DOHH2 (cell line): ENCODE data around the gene NRSN2.

Experiments
- H3F3A ChIP-seq: fragments of 200-600 bp; sonication (generic), shearing (Covaris generic); 2 replicates; pipeline ENCODE4 v1.6.0; 2016; ENCODE audit warnings: antibody characterized with exemption, mild to moderate bottlenecking; ENCODE audit not compliant: control insufficient read depth, insufficient read depth
- H3K27ac ChIP-seq: fragments of 200-600 bp; sonication (generic); 2 replicates; pipeline ENCODE4 v1.5.1; 2014; ENCODE audit warnings: low read depth, mild to moderate bottlenecking, low read length, moderate library complexity
- H3K27me3 ChIP-seq: fragments of 200-600 bp; sonication (generic); 2 replicates; pipeline ENCODE4 v1.6.1; 2014; ENCODE audit warnings: mild to moderate bottlenecking, low read length, mixed read lengths; ENCODE audit not compliant: control insufficient read depth
- H3K36me3 ChIP-seq: fragments of 200-600 bp; sonication (generic); 2 replicates; pipeline ENCODE4 v1.6.1; 2014; ENCODE audit warnings: mild to moderate bottlenecking, low read length, moderate library complexity, mixed read lengths; ENCODE audit not compliant: control insufficient read depth
- H3K4me1 ChIP-seq: fragments of 200-600 bp; sonication (generic); 2 replicates; pipeline ENCODE4 v1.6.1; 2014; ENCODE audit warnings: mild to moderate bottlenecking, low read length, mixed read lengths; ENCODE audit not compliant: control insufficient read depth
- H3K4me2 ChIP-seq: fragments of 200-600 bp; sonication (generic); 2 replicates; pipeline ENCODE4 v1.6.0; 2014; ENCODE audit warnings: mild to moderate bottlenecking, low read length, moderate library complexity
- H3K4me3 ChIP-seq: fragments of 200-600 bp; sonication (generic); 2 replicates; pipeline ENCODE4 v1.5.1; 2014; ENCODE audit warnings: mild to moderate bottlenecking, low read length, mixed read lengths
- H3K79me2 ChIP-seq: fragments of 200-600 bp; sonication (generic); 2 replicates; pipeline ENCODE4 v1.6.1; 2014; ENCODE audit warnings: mild to moderate bottlenecking, low read length, mixed read lengths; ENCODE audit not compliant: control insufficient read depth
- H3K9me2 ChIP-seq: fragments of 200-600 bp; sonication (generic); replicated peaks from 2 replicates; pipeline ENCODE4 v1.6.1; 2014; ENCODE audit warnings: mild to moderate bottlenecking, low read length, mixed read lengths; ENCODE audit not compliant: control insufficient read depth
- H3K9me3 ChIP-seq: fragments of 200-600 bp; sonication (generic); 2 replicates; pipeline ENCODE4 v1.6.1; 2014; ENCODE audit warnings: antibody characterized with exemption, low read length, mixed read lengths; ENCODE audit not compliant: control insufficient read depth, insufficient read depth
- H4K20me1 ChIP-seq: fragments of 200-600 bp; sonication (generic); 2 replicates; pipeline ENCODE4 v1.6.0; 2014; ENCODE audit warnings: low read depth, mild to moderate bottlenecking, antibody characterized with exemption, low read length, moderate library complexity; ENCODE audit not compliant: control insufficient read depth, insufficient read depth
- CTCF ChIP-seq: fragments of 200-600 bp; sonication (generic); IDR thresholded peaks from one replicate; pipeline ENCODE4 v1.5.1; 2014; ENCODE audit warnings: antibody characterized with exemption, mild to moderate bottlenecking, low read depth, low read length; ENCODE audit not compliant: poor library complexity, severe bottlenecking
- EZH2phosphoT487 ChIP-seq: fragments of 200-600 bp; sonication (generic); IDR thresholded peaks from 2 replicates; pipeline ENCODE4 v1.6.1; 2017; ENCODE audit warnings: borderline replicate concordance, mild to moderate bottlenecking, antibody characterized with exemption, low read length, moderate library complexity, mixed read lengths

NRSN2 gene

DNA sequence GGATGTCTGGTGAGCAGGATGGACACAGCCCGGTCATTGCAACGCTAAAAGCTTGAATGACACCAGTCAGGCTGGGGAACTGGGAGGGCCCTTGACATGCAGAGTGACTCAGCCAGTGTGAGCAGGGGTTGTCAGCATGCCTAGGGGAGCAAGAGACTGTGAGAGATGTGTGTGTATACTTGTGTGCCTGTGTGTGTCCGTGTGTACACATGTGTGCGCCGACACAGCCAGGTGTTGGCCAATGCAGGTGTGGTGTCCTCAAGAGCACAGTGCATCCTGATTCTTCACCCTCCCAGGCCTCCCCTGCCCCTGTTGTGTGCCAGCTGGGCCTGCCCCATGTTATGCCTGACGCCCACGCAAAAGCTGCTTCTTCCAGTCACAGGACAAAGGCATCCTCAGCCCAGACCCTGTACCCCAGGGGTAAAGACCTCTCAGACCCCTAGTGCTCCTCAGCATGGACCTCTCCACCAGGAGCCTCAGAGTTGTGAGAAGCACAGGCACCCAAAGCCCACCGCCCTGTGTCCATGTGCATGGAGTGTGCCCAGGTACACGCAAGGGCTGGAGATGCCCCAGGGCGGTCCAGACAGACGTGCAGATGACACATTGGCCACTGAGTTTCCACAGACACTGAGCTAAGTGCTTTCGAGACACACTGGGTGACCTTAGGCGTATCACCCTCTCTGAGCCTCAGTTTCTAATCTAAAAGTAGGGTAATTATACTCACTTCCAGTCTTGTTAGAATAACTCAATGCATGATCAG lies 16.6 kb downstream of the NRSN2 start:
- Histone ChIP-seq H3K27ac (no peak overlapping the region), H4K20me1 (0 out of 2 replicates have a peak, but pooled peaks cover 4% of the 10 kb centered on the region)

DNA sequence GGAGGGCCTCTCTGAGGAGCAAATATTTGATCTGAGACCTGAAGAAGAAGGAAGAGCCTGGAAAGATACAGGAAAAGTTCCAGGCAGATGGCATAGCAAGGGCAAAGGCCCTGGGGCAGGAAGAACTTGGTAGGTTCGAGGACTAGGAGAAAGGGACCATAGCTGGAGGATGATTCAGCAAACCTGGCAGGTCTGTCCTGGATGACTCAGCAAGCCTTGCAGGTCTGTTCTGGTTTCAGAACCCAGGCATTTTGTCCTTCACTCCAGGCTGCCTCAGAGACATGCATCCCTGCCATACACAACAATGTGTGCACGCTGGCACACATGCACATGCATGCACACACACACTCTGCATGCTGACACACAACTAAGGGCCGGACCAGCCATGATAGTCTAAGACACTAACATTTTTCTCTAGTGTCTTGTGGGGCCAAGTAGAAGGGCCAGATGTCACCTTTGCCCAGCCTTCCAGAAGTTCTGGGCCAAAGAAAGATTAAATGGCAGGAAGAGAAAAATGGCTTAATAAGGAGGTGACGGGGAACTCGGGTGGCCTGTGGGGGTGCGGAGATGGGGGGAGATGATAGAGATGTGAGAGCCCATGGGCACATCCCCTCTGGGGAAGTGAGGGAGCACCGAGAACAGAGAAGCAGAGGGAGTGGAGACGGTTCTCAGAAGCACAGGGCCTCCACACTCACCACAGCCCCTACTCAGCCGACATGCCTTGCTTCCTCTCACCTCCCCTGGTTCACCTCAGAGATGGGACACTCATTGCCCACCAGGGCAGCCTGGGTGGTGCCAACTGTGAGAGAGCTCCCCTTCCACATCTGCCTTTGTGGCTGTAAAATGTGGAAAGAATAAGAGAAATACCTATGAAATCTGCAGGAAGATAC lies 18.2 kb downstream of the NRSN2 start:
- H3K4me3 ChIP-seq: no peak overlapping the region
- H3K79me2 ChIP-seq: no peaks in the 10 kb centered on the region
- peaks cover 9% of the 10 kb centered on the region for H3K27me3 ChIP-seq
- no peaks in the 10 kb centered on the region for H4K20me1 ChIP-seq
- peaks cover 27% of the 10 kb centered on the region for H3K4me1 ChIP-seq
- H3F3A ChIP-seq: peaks cover 4% of the 10 kb centered on the region; the same call in 1 of the 2 replicates
- no peaks in the 10 kb centered on the region for H3K36me3 ChIP-seq
- H3K9me2 ChIP-seq: no peaks in the 10 kb centered on the region
- no peaks in the 10 kb centered on the region for H3K9me3 ChIP-seq
- no peak overlapping the region for H3K27ac ChIP-seq
- no peak overlapping the region for H3K4me2 ChIP-seq
- TF ChIP-seq CTCF: no peak
- TF ChIP-seq EZH2phosphoT487: no peak

More for the DNA sequence above, 16.6 kb downstream of the NRSN2 start:
- peaks cover 9% of the 10 kb centered on the region for H3K27me3 ChIP-seq
- no peak for TF ChIP-seq CTCF
- no peak for TF ChIP-seq EZH2phosphoT487
- no peaks in the 10 kb centered on the region for H3K9me3 ChIP-seq
- no peak overlapping the region for H3K4me2 ChIP-seq
- H3K4me1 ChIP-seq: peaks cover 33% of the 10 kb centered on the region
- no peaks in the 10 kb centered on the region for H3K36me3 ChIP-seq
- no peaks in the 10 kb centered on the region for H3K9me2 ChIP-seq
- H3K4me3 ChIP-seq: no peak overlapping the region
- peaks cover 4% of the 10 kb centered on the region; the same call in 1 of the 2 replicates for H3F3A ChIP-seq
- no peaks in the 10 kb centered on the region for H3K79me2 ChIP-seq

DNA sequence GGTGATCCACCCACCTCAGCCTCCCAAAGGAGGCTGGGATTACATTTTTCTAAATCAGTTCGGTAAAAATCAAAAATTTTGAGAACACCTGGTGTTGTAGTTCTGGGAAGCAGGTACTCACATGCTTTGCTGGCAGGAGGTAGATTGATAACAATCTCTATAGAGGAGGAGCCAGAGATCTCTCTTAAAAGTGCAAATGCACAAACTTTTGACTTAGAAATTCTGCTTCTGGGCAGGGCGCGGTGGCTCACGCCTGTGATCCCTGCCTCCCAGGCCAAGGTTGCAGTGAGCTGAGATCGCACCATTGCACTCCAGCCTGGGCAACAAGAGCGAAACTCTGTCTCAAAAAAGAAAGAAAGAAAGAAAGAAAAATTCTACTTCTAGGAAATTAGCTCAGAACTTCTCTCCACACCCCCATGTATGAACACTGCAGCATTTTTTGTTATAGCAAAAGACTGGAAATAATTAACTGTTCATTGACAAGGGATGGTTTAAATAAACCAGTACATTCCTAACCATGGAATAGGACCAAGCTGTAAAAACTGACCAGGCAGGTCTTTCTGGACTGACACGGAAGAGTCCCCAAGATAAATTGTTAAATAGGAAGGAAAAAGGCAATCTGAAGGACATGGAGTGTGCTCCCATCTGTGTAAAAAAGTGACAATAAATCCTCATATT lies 19.3 kb downstream of the NRSN2 start:
- no peak overlapping the region for H3K27ac ChIP-seq
- H3K9me2 ChIP-seq: no peaks in the 10 kb centered on the region
- H3F3A ChIP-seq: no peaks in the 10 kb centered on the region; the same call in 1 of the 2 replicates
- H3K4me1 ChIP-seq: peaks cover 21% of the 10 kb centered on the region
- TF ChIP-seq CTCF: no peak
- TF ChIP-seq EZH2phosphoT487: no peak
- H3K4me2 ChIP-seq: no peak overlapping the region
- no peak overlapping the region for H3K4me3 ChIP-seq
- H3K27me3 ChIP-seq: peaks cover 2% of the 10 kb centered on the region
- no peaks in the 10 kb centered on the region for H4K20me1 ChIP-seq
- H3K9me3 ChIP-seq: no peaks in the 10 kb centered on the region
- H3K36me3 ChIP-seq: no peaks in the 10 kb centered on the region
- no peaks in the 10 kb centered on the region for H3K79me2 ChIP-seq
